Midbrain (tissue), 1 donor: ENCODE data around the gene ZMIZ1.
"Not testable (repeated sequence)": the region's sequence is repeated elsewhere in the genome, so short reads cannot be mapped to it uniquely, and the experiment has no call there.

Source experiments
- DNase-seq: peaks from one replicate; lab custom pipeline; 2025; lab: John Stamatoyannopoulos, UW

Gene ZMIZ1

GRCh38 chr10:79029478-79030390 lies 39.0 kb upstream of the ZMIZ1 start:
- DNase-seq, result no peak

GRCh38 chr10:79030705-79031104 lies 38.1 kb upstream of the ZMIZ1 start:
- no peak for DNase-seq

- DNase-seq, result no peak
Measured at GRCh38 chr10:79031723-79032122, 37.0 kb upstream of the ZMIZ1 start.

- DNase-seq, result no peak
Measured at GRCh38 chr10:79034271-79034876, 34.4 kb upstream of the ZMIZ1 start.

- not testable (repeated sequence) for DNase-seq
Measured at GRCh38 chr10:79036416-79036815, 32.4 kb upstream of the ZMIZ1 start.

GRCh38 chr10:79038104-79038840 lies 30.5 kb upstream of the ZMIZ1 start:
- DNase-seq, result no peak

- no peak for DNase-seq
Measured at GRCh38 chr10:79038841-79039201, 29.9 kb upstream of the ZMIZ1 start.

GRCh38 chr10:79042639-79043411 lies 25.9 kb upstream of the ZMIZ1 start:
- DNase-seq, result no peak

GRCh38 chr10:79044036-79044632 lies 24.6 kb upstream of the ZMIZ1 start:
- DNase-seq, result no peak

GRCh38 chr10:79044846-79045245 lies 23.9 kb upstream of the ZMIZ1 start:
- DNase-seq, result no peak

- DNase-seq, result no peak
Measured at GRCh38 chr10:79045566-79046175, 23.1 kb upstream of the ZMIZ1 start.

- no peak for DNase-seq
Measured at GRCh38 chr10:79046326-79046725, 22.4 kb upstream of the ZMIZ1 start.

GRCh38 chr10:79046741-79047583 lies 21.8 kb upstream of the ZMIZ1 start:
- peak; percentile 6 for DNase-seq

- no peak for DNase-seq
Measured at GRCh38 chr10:79047584-79047874, 21.2 kb upstream of the ZMIZ1 start.

- no peak for DNase-seq
Measured at GRCh38 chr10:79047875-79048638, 20.7 kb upstream of the ZMIZ1 start.

- DNase-seq, result no peak
Measured at GRCh38 chr10:79048639-79049550, 19.9 kb upstream of the ZMIZ1 start.

- no peak for DNase-seq
Measured at GRCh38 chr10:79049931-79050895, 18.6 kb upstream of the ZMIZ1 start.
